Activated naive CD8-positive, alpha-beta T cell (primary cell): ENCODE results near the gene AR.

ENCODE experiments used
- H3K27ac Mint-ChIP-seq: one replicate; pipeline ENCODE4 v1.8.0; 2021; ENCODE audit warnings: mixed read lengths
- H3K27me3 Mint-ChIP-seq: one replicate; pipeline ENCODE4 v1.8.0; 2021; ENCODE audit warnings: mixed read lengths
- H3K36me3 Mint-ChIP-seq: one replicate; pipeline ENCODE4 v1.8.0; 2021; ENCODE audit warnings: mixed read lengths
- H3K4me1 Mint-ChIP-seq: one replicate; pipeline ENCODE4 v1.8.0; 2021; ENCODE audit warnings: low read depth, mixed read lengths
- H3K4me3 Mint-ChIP-seq: one replicate; pipeline ENCODE4 v1.8.0; 2021; ENCODE audit warnings: mild to moderate bottlenecking, mixed read lengths
- H3K9me3 Mint-ChIP-seq: one replicate; pipeline ENCODE4 v1.8.0; 2021; ENCODE audit warnings: low read depth, mixed read lengths

The AR gene

DNA sequence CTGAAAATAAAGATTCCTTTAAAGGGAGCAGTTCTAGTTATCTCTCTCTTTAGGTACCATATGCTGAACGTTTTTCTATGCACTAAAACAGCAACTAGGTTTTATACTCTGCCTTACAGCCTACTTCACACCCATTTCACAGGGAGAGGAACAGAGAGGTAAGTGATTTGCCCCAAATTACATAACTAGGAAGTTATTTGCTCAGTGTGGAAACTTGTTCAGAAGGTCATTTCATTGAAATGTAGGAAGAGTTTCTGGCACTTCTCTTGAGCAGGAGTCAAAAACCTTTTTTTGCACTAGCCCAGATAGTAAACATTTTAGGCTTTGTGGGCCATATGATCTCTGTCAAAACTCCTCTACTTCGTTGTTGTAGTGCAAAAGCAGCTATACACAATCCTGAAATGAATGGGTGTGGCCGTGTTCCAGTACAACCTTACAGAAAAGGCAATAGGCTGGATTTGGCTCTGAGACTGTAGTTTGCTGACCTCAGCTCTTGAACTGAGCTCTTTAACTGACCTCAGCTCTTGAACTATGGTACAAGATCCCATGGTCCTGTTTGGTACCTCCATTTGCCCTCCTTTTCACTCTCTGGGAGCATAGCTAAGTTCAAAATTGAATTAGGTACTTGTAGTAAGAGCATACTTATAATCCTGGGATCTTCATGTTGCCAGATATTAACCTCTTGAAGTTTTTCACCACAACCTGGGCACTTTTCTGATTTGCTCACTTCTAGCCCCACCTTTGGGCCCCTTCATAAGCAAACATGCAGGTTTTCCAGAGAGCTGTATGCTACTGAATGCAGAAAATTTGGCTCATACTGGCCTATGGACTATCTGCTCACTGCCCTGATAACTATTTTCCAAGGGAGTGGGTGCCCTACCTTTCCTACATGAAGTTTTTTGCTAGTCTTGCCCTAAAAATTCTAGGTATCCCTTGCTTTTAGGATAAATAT lies 53.3 kb downstream of the AR start:
- no peak overlapping the region for H3K27ac Mint-ChIP-seq
- no peaks in the 10 kb centered on the region for H3K36me3 Mint-ChIP-seq
- no peaks in the 10 kb centered on the region for H3K4me1 Mint-ChIP-seq
- H3K9me3 Mint-ChIP-seq = no peaks in the 10 kb centered on the region
- H3K4me3 Mint-ChIP-seq = no peak overlapping the region
- H3K27me3 Mint-ChIP-seq = no peaks in the 10 kb centered on the region

DNA sequence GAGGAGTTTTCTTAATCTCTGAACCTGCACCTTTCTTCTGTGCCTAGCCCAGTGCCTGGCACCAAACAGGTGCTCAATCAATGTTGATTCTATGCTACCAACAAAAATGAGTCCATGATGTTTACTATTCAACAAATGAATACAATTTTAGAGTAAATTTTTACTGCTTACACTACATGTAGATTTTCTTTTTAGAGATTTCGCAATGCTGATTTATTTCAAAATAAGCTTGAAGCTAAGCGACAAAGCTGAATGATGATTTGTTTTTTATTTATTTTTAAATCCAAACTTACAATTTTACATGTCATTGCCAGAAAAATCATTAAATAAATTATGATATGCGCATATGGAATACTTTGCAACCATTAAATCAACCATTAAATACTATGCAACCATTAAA lies 55.7 kb downstream of the AR start:
- Mint-ChIP-seq H3K4me1 (no peaks in the 10 kb centered on the region), H3K36me3 (no peaks in the 10 kb centered on the region), H3K4me3 (no peak overlapping the region), H3K27ac (no peak overlapping the region), H3K9me3 (no peaks in the 10 kb centered on the region), H3K27me3 (no peaks in the 10 kb centered on the region)

DNA sequence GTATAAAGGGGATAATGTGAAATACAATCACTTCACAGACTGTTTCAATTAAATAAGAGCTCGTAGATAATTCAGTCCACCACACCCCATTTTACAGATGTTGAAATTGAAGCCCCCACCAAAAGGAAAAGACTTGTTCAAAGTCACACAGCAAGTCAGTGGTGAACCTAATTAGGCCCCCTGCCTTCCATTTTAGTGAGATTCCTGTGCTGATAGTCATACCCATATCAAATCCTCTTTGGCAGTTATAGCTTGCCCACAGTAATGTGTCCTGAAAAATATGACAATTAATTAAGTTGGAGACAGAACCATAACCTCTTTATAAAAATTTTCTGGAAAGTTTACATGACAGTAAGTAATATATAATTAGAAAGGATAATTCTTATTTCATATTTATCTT lies 58.0 kb downstream of the AR start:
- Mint-ChIP-seq H3K9me3 (no peaks in the 10 kb centered on the region), H3K4me1 (no peaks in the 10 kb centered on the region), H3K27ac (no peak overlapping the region), H3K4me3 (no peak overlapping the region), H3K36me3 (no peaks in the 10 kb centered on the region), H3K27me3 (no peaks in the 10 kb centered on the region)

DNA sequence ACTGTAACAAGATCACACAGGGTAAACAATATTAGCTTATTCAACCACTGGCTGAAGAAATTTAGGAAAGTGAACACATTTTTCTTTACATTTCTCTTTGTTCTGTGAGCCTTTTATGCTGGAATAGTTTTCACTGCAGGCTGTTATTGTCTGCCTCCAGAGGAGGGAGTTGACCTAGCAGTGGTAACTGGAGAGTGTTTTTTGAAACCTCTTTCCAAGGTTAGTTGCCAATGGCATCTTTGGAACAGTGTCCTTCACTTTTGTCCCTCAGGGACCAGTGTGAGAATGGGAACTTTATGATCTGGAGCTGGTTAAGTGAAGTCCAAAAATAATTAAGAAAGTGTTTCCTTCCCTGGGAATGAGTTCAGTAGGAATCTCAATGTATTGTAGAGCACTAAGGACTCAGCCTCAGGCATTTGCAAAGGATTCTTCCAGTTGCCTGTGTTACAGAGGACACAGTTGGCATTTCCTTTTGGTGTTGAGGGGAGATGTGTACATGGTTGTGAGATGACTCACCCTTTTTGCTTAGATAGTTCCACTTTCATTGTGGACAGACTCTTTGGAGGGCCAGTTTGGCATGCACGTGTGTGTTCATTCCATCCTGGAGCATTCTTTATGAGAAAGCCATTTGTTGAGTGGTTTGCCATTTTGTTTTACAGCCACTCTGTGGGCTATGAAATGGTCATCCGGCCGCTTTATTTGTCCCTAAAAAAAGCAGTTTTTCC lies 61.3 kb downstream of the AR start:
- Mint-ChIP-seq H3K4me1 (no peaks in the 10 kb centered on the region), H3K27ac (no peak overlapping the region), H3K4me3 (no peak overlapping the region), H3K27me3 (no peaks in the 10 kb centered on the region), H3K9me3 (no peaks in the 10 kb centered on the region), H3K36me3 (no peaks in the 10 kb centered on the region)

DNA sequence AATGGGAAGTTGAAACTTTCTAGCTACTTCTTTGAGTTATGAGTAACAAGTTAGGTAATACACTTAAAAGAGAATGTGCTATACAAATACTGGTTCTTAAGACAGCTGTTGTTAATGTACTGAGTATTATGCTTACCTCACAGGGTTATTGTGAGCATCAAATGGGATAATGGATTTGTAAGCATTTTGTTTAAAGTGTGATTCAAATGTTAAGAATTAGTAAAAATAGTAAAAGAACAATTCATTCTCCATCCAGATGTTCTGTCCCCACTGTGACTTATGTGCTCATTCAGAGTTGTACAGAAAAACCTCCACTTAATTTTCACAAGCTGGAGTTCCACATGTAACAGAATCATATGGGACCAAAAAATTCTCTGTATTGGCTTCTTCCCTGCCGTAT lies 63.6 kb downstream of the AR start:
- no peak overlapping the region for H3K4me3 Mint-ChIP-seq
- H3K27me3 Mint-ChIP-seq = no peaks in the 10 kb centered on the region
- no peaks in the 10 kb centered on the region for H3K4me1 Mint-ChIP-seq
- H3K9me3 Mint-ChIP-seq = no peaks in the 10 kb centered on the region
- no peak overlapping the region for H3K27ac Mint-ChIP-seq
- H3K36me3 Mint-ChIP-seq = no peaks in the 10 kb centered on the region

DNA sequence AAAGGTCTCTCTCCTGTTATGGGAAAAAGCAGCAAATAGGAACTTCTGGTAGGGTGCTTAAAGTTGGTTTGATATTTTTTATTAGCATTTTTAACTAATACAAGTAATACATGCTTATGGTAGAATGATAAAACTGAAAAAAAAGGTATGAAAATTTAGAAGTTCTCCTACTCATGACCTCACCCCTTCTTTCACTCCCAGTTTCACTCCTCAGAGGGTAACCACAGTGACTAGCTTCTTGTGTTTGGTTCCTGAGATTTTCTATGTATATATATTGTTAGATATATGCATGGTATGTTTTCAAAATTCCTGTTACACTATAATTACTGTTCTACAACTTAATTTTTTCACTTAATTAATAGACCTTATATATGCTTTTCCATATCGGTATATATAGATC lies 66.5 kb downstream of the AR start:
- Mint-ChIP-seq H3K27me3 (no peaks in the 10 kb centered on the region), H3K27ac (no peak overlapping the region), H3K4me3 (no peak overlapping the region), H3K4me1 (no peaks in the 10 kb centered on the region), H3K9me3 (no peaks in the 10 kb centered on the region), H3K36me3 (no peaks in the 10 kb centered on the region)

DNA sequence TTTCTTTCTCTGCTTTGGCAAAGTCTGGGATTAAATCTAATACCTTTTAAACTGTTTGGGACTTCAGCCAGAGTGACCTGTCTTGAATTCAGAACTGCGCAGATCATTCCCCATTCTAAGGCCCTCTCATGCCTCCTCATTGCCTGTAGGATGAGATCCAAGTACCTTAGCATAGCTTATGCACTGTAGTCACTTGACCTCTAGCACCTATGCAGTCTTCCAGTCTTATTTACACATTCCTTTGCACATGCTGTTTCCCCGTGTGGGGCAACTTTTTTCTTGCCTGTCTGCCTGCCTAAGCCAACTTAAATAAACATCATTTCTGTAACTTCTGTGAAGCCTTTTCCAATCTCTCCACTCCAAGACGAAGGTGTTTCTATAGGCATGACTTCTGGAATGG lies 68.4 kb downstream of the AR start:
- Mint-ChIP-seq H3K36me3 (no peaks in the 10 kb centered on the region), H3K9me3 (no peaks in the 10 kb centered on the region), H3K27me3 (no peaks in the 10 kb centered on the region)

DNA sequence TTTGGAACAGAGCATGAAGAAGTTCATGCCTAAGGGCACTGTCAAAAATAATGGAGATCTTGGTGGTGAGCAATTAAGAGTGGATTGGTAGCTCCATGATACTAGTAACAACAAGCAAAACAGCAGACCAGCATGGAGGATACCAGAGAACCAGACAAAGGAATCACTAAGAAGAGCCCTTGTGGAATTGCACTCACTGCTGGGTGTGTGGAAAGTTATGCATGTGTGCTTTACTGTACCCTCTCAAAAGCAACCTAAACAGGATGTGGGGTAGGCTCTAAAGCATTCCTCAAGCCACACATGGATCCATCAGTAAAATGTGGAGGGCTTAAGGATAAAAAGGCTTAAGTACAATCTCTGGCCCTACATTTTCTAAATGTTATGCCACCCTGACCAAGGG lies 69.5 kb downstream of the AR start:
- Mint-ChIP-seq H3K27ac (no peak overlapping the region), H3K27me3 (no peaks in the 10 kb centered on the region), H3K9me3 (no peaks in the 10 kb centered on the region), H3K4me3 (no peak overlapping the region), H3K4me1 (no peaks in the 10 kb centered on the region), H3K36me3 (no peaks in the 10 kb centered on the region)

More for the DNA sequence above, 68.4 kb downstream of the AR start:
- no peak overlapping the region for H3K27ac Mint-ChIP-seq
- H3K4me3 Mint-ChIP-seq = no peak overlapping the region
- H3K4me1 Mint-ChIP-seq = no peaks in the 10 kb centered on the region

DNA sequence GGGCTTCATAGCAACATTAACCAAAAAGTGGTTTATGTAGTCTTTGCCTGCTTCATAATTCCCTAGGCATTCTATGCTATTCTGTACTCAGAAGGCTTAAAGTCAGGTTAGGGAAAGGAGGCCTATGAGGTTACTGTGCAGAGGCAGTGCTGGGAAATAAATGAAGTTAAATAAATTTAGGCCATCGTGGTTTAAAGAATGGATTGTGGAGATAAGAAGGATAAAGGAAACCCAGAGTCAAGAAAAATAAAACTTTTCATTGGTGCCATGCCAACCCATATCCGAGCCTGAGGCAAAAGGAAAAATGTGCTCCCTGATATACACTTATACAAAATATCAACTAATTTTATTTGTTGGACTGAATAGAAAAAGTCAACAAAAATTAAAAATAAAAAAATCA lies 70.2 kb downstream of the AR start:
- no peaks in the 10 kb centered on the region for H3K36me3 Mint-ChIP-seq
- H3K27ac Mint-ChIP-seq = no peak overlapping the region

DNA sequence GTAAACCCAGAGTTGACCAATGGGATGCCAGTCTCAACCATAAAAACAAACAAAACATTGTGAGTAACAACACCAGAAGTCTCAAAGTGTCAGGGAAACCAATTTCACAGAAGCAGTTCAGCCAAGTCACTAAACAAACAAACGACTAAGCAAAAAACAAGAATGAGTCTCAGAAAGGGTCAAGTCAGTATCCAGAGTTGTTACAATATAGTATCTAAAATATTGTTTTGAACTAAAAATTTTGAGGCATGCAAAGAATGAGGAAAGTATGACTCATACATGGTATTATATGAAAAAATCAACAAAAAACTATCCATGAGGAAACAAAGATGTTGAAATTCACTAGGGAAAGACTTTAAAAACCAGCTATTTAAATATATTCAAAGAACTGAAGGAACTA lies 70.6 kb downstream of the AR start:
- Mint-ChIP-seq H3K36me3 (no peaks in the 10 kb centered on the region), H3K4me1 (no peaks in the 10 kb centered on the region), H3K27ac (no peak overlapping the region), H3K9me3 (no peaks in the 10 kb centered on the region), H3K27me3 (no peaks in the 10 kb centered on the region), H3K4me3 (no peak overlapping the region)

More for the DNA sequence above, 70.2 kb downstream of the AR start:
- Mint-ChIP-seq H3K4me1 (no peaks in the 10 kb centered on the region), H3K27me3 (no peaks in the 10 kb centered on the region), H3K9me3 (no peaks in the 10 kb centered on the region), H3K4me3 (no peak overlapping the region)

DNA sequence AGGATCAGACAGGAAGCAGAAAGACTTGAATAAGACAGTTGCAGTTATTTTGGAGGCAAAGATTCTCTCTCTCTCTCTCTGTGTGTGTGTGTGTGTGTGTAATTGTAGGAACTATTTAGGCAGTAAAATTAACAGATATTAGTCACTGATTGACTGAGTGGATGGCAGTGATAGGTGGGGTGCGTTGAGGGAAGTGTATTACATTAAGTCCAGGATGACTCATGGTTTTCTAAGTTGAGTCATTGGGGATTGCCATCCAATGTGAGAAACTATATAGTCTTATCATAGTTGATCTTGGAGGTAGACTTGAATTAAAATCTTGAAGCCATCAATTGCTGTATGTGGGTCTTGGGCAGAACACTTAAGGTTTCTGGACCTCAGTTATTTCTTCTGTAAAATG lies 75.4 kb downstream of the AR start:
- no peaks in the 10 kb centered on the region for H3K27me3 Mint-ChIP-seq
- no peaks in the 10 kb centered on the region for H3K4me1 Mint-ChIP-seq
- no peaks in the 10 kb centered on the region for H3K36me3 Mint-ChIP-seq
- no peak overlapping the region for H3K4me3 Mint-ChIP-seq
- H3K27ac Mint-ChIP-seq = no peak overlapping the region
- H3K9me3 Mint-ChIP-seq = no peaks in the 10 kb centered on the region

DNA sequence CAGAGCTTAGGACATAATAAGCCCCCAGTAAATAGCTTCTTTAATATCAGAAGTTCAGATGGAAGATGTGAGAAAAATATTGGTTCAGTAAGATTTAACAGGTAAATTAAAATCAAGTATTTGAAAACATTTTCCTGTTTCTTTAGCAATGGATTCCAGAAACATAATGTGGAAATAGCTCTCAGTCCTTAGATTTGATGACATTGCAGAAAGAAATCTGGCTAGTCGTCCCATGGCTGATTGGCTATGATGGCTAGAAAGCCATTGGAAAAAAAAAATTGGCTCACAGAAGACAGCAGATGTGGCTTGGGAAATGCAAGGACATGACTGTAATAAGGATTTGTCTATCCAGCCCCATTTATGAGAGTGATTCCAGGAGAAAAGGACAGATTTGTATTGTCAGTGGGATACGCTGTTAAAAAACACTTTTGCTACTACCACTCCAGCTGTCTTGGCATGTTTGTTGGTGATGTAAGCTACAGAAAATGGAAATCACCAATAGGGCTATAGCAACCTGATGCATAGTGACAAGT lies 78.3 kb downstream of the AR start:
- Mint-ChIP-seq H3K27me3 (no peaks in the 10 kb centered on the region), H3K36me3 (no peaks in the 10 kb centered on the region), H3K4me3 (no peak overlapping the region)

DNA sequence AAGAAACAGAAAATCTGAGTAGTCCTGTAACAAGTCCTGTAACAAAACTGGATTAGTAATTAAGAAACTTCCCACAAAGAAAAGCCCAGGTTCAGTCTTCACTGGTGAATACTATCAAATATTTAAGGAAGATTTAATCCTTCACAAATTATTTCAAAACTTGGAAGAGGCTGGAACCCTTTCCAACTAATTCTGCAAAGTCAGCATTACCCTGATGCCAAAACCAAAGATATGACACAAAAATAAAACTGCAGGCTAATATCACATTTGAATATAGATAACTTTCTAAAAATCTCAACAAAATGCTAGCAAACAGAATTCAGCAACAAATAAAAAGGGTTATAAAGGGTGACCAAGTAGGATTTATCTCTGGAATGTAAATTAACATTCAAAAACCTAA lies 80.5 kb downstream of the AR start:
- H3K27ac Mint-ChIP-seq = no peak overlapping the region
- no peaks in the 10 kb centered on the region for H3K9me3 Mint-ChIP-seq
- H3K4me3 Mint-ChIP-seq = no peak overlapping the region
- no peaks in the 10 kb centered on the region for H3K4me1 Mint-ChIP-seq
- H3K27me3 Mint-ChIP-seq = no peaks in the 10 kb centered on the region
- H3K36me3 Mint-ChIP-seq = no peaks in the 10 kb centered on the region

More for the DNA sequence above, 78.3 kb downstream of the AR start:
- Mint-ChIP-seq H3K27ac (no peak overlapping the region), H3K9me3 (no peaks in the 10 kb centered on the region), H3K4me1 (no peaks in the 10 kb centered on the region)

DNA sequence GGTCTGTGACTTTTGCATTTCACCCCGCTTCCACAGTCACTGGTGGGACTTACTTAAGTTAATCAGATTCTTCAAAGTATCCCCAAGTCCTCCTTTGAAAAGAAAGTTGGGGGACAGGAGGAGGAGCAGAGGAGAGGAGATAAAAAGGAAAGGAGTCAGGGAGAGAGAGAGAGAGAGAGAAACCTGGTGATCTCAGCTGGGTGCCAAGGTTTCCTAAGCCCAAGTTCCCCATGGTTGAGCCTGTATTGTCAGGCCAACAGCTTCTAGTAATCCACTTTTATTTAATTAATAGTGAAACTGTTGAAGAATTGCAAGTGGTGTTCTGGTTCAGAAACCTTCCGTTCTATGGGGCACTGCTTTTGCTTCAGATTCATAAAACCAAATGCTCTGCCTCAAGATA lies 91.6 kb downstream of the AR start:
- no peaks in the 10 kb centered on the region for H3K9me3 Mint-ChIP-seq
- no peaks in the 10 kb centered on the region for H3K36me3 Mint-ChIP-seq
- H3K27me3 Mint-ChIP-seq = no peaks in the 10 kb centered on the region
- H3K4me3 Mint-ChIP-seq = no peak overlapping the region
- no peaks in the 10 kb centered on the region for H3K4me1 Mint-ChIP-seq
- no peak overlapping the region for H3K27ac Mint-ChIP-seq

DNA sequence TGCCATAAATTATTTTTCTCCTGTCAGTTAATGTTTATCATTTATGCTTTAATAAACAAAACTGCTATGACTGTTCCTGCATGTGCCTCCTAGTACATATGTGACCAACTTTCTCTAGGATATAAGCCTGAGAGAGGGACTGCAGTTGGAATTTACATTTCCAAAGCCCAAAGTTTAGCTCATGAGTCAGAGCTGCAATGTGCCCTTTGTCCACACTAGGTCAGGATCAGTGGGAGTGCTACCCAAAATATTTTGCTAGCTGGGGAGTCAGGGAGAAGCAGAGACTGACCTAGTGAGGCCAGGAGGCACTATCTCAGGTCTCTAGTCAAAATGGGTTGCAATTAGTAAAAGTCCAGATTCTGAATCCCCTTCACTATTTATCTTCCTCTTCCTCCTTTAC lies 92.7 kb downstream of the AR start:
- no peaks in the 10 kb centered on the region for H3K27me3 Mint-ChIP-seq
- H3K36me3 Mint-ChIP-seq = no peaks in the 10 kb centered on the region
- H3K4me1 Mint-ChIP-seq = no peaks in the 10 kb centered on the region
- no peak overlapping the region for H3K27ac Mint-ChIP-seq
- H3K9me3 Mint-ChIP-seq = no peaks in the 10 kb centered on the region
- H3K4me3 Mint-ChIP-seq = no peak overlapping the region
